Measurements from ENCODE around the gene PIP4K2C.

DNA sequence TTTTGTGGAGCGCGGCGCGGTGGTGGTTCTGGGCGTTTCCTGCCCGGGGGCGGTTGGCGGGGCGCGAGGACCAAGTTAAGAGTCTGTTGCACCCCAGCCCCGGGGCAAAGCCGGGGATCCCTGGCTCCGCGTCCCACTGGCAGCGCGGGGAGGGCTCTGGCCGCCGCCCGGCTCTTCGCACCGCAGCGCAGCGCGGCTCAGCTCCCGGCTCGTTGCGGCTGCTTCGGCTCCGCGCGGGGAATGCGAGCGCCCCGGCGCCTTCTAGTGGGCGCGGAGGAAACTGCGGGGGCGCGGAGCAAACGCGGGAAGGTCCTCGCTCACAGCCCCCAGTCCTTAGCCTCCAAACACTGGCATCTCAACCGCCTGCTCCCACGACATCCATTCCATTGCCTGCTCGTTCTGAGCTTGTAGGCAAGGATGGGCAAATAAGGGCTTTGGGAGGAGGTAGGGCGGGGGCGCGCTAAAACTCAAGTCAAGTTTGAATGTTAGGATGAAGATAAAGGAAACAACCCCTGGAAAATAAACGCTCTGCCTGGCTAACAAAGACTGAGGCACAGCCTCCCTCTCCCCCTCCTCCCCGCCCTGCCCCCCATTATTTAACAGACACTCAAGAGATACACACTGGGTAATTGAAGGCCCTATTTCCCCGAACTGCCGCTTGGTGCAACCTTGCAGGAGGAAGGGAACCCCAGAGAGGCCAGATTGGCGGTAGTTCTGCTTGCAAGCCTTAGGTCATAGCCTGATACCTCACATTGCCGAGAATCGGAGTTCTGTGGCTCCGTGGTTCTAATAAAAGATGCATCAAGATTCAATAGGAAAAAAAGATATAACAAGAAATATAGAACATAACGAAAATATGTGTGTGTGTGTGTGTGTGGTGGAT, 42.2 kb downstream of the PIP4K2C start, which contains the start of gene B4GALNT1:
- no peak for TF ChIP-seq GATA2 (IDR thresholded peaks at IDR 0.05; ENCODE audit: low read depth, low read length)
- no peak for TF ChIP-seq GATA3 (IDR thresholded peaks at IDR 0.05; ENCODE audit: low read depth, low read length)

Measured in SH-SY5Y (cell line).